Measurements from ENCODE around the gene PLEKHO1.
"Not testable (repeated sequence)": the region's sequence is repeated elsewhere in the genome, so short reads cannot be mapped to it uniquely, and the experiment has no call there.

Gene PLEKHO1

DNA sequence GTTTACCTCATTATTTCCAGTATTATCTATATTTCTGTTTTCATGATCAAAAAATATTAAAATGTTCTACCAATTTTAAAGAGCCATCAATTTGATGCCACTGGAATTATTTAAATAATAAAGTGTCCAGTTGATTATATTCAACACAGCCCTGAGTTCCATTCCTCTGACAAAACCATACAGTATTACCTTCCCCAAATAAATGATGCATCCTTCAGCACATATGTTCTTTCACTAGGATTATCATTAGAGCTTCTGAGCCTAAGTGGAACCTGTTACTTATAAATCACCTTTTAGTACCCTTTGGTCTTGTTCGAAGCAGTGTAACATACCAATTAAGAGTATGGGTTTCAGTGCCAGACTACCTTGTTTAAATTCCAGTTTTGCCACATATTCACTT lies 17.3 kb upstream of the PLEKHO1 start:
- no peaks in the 10 kb centered on the region for H4K20me1 ChIP-seq (ENCODE audit: insufficient read depth)
- H3K9ac ChIP-seq = no peak overlapping the region
- no peaks in the 10 kb centered on the region for H3K79me2 ChIP-seq (ENCODE audit: insufficient read depth, low read depth)
- no peaks in the 10 kb centered on the region for H3K36me3 ChIP-seq (ENCODE audit: insufficient read depth)
- no peak overlapping the region for H3K4me2 ChIP-seq
- no peaks in the 10 kb centered on the region for H3K4me1 ChIP-seq (ENCODE audit: low read depth, poor library complexity, severe bottlenecking)
- H3K4me3 ChIP-seq (IDR thresholded peaks at IDR 0.05; ENCODE audit: insufficient read depth, low read depth, low read length) = no peak overlapping the region
- TF ChIP-seq, protein P1, sequence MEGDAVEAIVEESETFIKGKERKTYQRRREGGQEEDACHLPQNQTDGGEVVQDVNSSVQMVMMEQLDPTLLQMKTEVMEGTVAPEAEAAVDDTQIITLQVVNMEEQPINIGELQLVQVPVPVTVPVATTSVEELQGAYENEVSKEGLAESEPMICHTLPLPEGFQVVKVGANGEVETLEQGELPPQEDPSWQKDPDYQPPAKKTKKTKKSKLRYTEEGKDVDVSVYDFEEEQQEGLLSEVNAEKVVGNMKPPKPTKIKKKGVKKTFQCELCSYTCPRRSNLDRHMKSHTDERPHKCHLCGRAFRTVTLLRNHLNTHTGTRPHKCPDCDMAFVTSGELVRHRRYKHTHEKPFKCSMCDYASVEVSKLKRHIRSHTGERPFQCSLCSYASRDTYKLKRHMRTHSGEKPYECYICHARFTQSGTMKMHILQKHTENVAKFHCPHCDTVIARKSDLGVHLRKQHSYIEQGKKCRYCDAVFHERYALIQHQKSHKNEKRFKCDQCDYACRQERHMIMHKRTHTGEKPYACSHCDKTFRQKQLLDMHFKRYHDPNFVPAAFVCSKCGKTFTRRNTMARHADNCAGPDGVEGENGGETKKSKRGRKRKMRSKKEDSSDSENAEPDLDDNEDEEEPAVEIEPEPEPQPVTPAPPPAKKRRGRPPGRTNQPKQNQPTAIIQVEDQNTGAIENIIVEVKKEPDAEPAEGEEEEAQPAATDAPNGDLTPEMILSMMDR (conservative IDR thresholded peaks at IDR 0.05; ENCODE audit: low read depth, low read length) = no peak
- no peaks in the 10 kb centered on the region for H3K27me3 ChIP-seq (ENCODE audit: insufficient read depth, low read depth)
- H2AFZ ChIP-seq (ENCODE audit: low read depth) = no peak overlapping the region
- H3K27ac ChIP-seq = no peak overlapping the region

DNA sequence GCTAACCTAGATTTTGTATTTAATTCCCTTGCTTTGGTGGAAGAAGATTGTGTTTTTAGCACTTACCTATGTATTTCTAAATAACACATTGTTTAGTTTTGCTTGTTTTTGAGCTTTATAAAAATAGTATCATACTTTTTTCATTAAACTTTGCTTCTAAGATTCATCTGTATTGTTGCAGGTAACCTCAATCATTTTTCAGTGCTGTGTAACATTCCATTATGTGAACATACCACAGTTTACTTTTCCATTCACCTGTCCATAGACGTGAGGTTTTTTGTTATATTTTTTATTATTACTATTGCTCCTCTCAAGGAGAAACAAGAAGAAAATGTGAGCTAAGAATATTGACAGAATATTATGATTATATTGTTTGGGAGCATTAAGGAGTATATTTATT lies 15.2 kb upstream of the PLEKHO1 start:
- H3K4me3 ChIP-seq (IDR thresholded peaks at IDR 0.05; ENCODE audit: insufficient read depth, low read depth, low read length) = no peak overlapping the region
- no peaks in the 10 kb centered on the region for H4K20me1 ChIP-seq (ENCODE audit: insufficient read depth)
- no peaks in the 10 kb centered on the region for H3K27me3 ChIP-seq (ENCODE audit: insufficient read depth, low read depth)
- no peak overlapping the region for H3K27ac ChIP-seq
- peaks cover 1% of the 10 kb centered on the region for H3K4me1 ChIP-seq (ENCODE audit: low read depth, poor library complexity, severe bottlenecking)
- H3K4me2 ChIP-seq = no peak overlapping the region
- TF ChIP-seq, protein P1 (conservative IDR thresholded peaks at IDR 0.05; ENCODE audit: low read depth, low read length) = no peak
- H3K36me3 ChIP-seq (ENCODE audit: insufficient read depth) = no peaks in the 10 kb centered on the region
- H2AFZ ChIP-seq (ENCODE audit: low read depth) = no peak overlapping the region
- no peak overlapping the region for H3K9ac ChIP-seq
- H3K79me2 ChIP-seq (ENCODE audit: insufficient read depth, low read depth) = no peaks in the 10 kb centered on the region

DNA sequence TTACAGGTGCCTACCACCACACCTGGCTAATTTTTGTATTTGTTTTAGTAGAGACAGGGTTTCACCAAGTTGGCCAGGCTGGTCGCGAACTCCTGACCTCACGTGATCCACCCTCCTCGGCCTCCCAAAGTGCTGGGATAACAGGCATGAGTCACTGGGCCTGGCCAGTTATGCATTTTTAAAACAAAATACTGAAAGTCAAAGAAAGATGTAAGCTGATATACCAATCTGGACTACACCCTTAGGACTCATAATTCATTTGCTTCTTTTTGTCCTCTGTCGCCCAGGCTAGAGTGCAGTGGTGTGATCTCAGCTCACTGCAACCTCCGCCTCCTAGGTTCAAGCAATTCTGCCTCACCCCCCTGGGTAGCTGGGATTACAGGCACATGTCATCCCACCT lies 14.3 kb upstream of the PLEKHO1 start:
- H3K36me3 ChIP-seq (ENCODE audit: insufficient read depth); H3K4me1 ChIP-seq (ENCODE audit: low read depth, poor library complexity, severe bottlenecking); H3K4me2 ChIP-seq; H3K79me2 ChIP-seq (ENCODE audit: insufficient read depth, low read depth); H4K20me1 ChIP-seq (ENCODE audit: insufficient read depth); H2AFZ ChIP-seq (ENCODE audit: low read depth); H3K4me3 ChIP-seq (IDR thresholded peaks at IDR 0.05; ENCODE audit: insufficient read depth, low read depth, low read length); H3K27ac ChIP-seq; H3K9ac ChIP-seq; H3K27me3 ChIP-seq (ENCODE audit: insufficient read depth, low read depth): not testable (repeated sequence)

DNA sequence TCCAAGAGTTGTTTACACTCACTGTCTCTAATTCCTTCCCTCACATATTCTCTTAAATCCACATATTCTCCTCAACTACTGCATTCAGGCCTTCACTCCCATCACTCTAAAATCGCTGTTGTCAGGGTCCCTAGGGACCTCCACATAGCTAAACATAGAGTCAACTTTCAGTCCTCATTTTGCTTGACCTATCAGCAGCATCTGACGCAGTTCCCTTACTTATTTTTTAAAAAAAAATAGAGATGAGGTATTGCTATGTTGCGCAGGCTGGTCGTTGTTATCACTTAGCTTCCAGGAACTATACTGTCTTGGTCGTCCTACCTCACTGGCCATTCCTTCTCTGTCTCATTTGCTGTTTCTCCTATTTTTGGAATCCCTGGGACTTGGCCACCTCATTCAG lies 11.7 kb upstream of the PLEKHO1 start:
- H3K36me3 ChIP-seq (ENCODE audit: insufficient read depth) = no peaks in the 10 kb centered on the region
- H3K79me2 ChIP-seq (ENCODE audit: insufficient read depth, low read depth) = no peaks in the 10 kb centered on the region
- peaks cover 17% of the 10 kb centered on the region for H3K4me1 ChIP-seq (ENCODE audit: low read depth, poor library complexity, severe bottlenecking)
- H3K4me3 ChIP-seq (IDR thresholded peaks at IDR 0.05; ENCODE audit: insufficient read depth, low read depth, low read length) = no peak overlapping the region
- H3K4me2 ChIP-seq = no peak overlapping the region
- H3K9ac ChIP-seq = no peak overlapping the region
- TF ChIP-seq, protein P1 (conservative IDR thresholded peaks at IDR 0.05; ENCODE audit: low read depth, low read length) = no peak
- H4K20me1 ChIP-seq (ENCODE audit: insufficient read depth) = no peaks in the 10 kb centered on the region
- H2AFZ ChIP-seq (ENCODE audit: low read depth) = no peak overlapping the region
- H3K27ac ChIP-seq = no peak overlapping the region
- H3K27me3 ChIP-seq (ENCODE audit: insufficient read depth, low read depth) = no peaks in the 10 kb centered on the region

DNA sequence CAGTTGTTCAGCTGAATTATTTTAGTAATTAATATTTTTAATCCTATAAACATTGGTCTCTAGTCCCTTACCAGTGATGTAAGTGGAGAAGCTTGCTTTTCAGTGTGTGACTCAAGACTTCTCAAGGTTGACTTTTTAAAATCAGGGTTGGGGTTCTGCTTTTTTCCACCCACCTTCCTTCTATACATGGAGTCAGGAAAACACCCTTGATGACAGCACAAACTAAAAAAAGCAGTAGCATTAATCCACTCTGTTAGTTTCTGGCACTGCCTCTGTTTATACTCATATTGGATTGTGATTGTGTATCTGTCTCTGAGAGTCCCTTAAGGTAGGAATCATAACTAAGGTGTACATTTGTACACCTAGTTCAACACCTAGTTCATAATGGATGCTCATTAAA lies 8.3 kb upstream of the PLEKHO1 start:
- Histone ChIP-seq H3K79me2 (ENCODE audit: insufficient read depth, low read depth) (no peaks in the 10 kb centered on the region), H3K9ac (no peak overlapping the region), H2AFZ (ENCODE audit: low read depth) (no peak overlapping the region), H3K27ac (no peak overlapping the region), H3K27me3 (ENCODE audit: insufficient read depth, low read depth) (no peaks in the 10 kb centered on the region), H3K36me3 (ENCODE audit: insufficient read depth) (no peaks in the 10 kb centered on the region), H3K4me2 (no peak overlapping the region), H4K20me1 (ENCODE audit: insufficient read depth) (no peaks in the 10 kb centered on the region), H3K4me3 (IDR thresholded peaks at IDR 0.05; ENCODE audit: insufficient read depth, low read depth, low read length) (no peak overlapping the region), H3K4me1 (ENCODE audit: low read depth, poor library complexity, severe bottlenecking) (peaks cover 20% of the 10 kb centered on the region)
- TF ChIP-seq, protein P1 (conservative IDR thresholded peaks at IDR 0.05; ENCODE audit: low read depth, low read length) = no peak

Measured in KMS-11 (cell line).